D721Med (cell line): ENCODE measurements around the gene TARBP2.
"Not testable (repeated sequence)": the region's sequence is repeated elsewhere in the genome, so short reads cannot be mapped to it uniquely, and the experiment has no call there.

ENCODE experiments used
- DNase-seq: peaks from one replicate; pipeline ENCODE4 v3.0.0; 2011; ENCODE audit warnings: low spot score; ENCODE audit not compliant: insufficient read length
- FAIRE-seq: peaks from 2 replicates; lab custom pipeline; 2011; peaks lifted over from hg19 to GRCh38; lab: Jason Lieb, UNC
- CTCF ChIP-seq: IDR thresholded peaks from 2 replicates; pipeline ENCODE4 v1.5.1; 2012; ENCODE audit warnings: mild to moderate bottlenecking, control low read depth; ENCODE audit not compliant: insufficient read depth; ENCODE audit errors: missing control alignments

TARBP2 gene

GRCh38 chr12:53474077-53474476 is 27.0 kb upstream of the TARBP2 start:
- DNase-seq (no peak), FAIRE-seq (no peak)
- TF ChIP-seq CTCF, result no peak

- DNase-seq, result no peak
- FAIRE-seq, result no peak
- TF ChIP-seq CTCF, result no peak
Observed at GRCh38 chr12:53474819-53475218, 26.3 kb upstream of the TARBP2 start.

- peak; percentile 38 for TF ChIP-seq CTCF
- FAIRE-seq (peak; percentile 48), DNase-seq (no peak)
Observed at GRCh38 chr12:53476769-53477209, 24.3 kb upstream of the TARBP2 start.

- FAIRE-seq (no peak), DNase-seq (no peak)
- no peak for TF ChIP-seq CTCF
Observed at GRCh38 chr12:53478865-53479264, 22.2 kb upstream of the TARBP2 start.

GRCh38 chr12:53479331-53479730 is 21.8 kb upstream of the TARBP2 start:
- TF ChIP-seq CTCF, result no peak
- DNase-seq (no peak), FAIRE-seq (no peak)

- FAIRE-seq, result no peak
- no peak for TF ChIP-seq CTCF
- DNase-seq, result no peak
Observed at GRCh38 chr12:53480491-53481442, 20.3 kb upstream of the TARBP2 start.

- DNase-seq, FAIRE-seq: not testable (repeated sequence)
Observed at GRCh38 chr12:53481458-53481857, 19.6 kb upstream of the TARBP2 start.
